HepG2 (cell line): ENCODE measurements around the gene CDH22. TPM values are rescaled to one million over a fixed set of nuclear protein-coding genes. Genes with fewer than 3 reads are reported as not detected.
A peak's percentile ranks its signal among the peaks of the same experiment; 100 is the strongest.

Experiments
- ATAC-seq: fragments of 200-7000 bp; cut with Tn5 transposase; 3 replicates; pipeline ENCODE4 v1.9.1; 2020; ENCODE audit warnings: mild to moderate bottlenecking, moderate library complexity
- BruUV-seq: library from RNA; stranded (reverse); fragments of 400-500 nt; replicated peaks from 2 replicates; lab custom pipeline; 2021; lab: Mats Ljungman, UMichigan
- CTCF ChIA-PET: fragments of 300-600 bp; formaldehyde crosslinking; extraction: SDS; loops from one replicate; lab custom pipeline; 2021; ENCODE audit warnings: low total read pairs, inconsistent platforms, low intra/inter-chr PET ratio; lab: Yijun Ruan, JAX
- POLR2A ChIA-PET: fragments of 350-600 bp; sonication (Branson Sonifier 250); formaldehyde crosslinking; loops from one replicate; lab custom pipeline; 2020; ENCODE audit warnings: antibody characterized with exemption, inconsistent platforms; lab: Yijun Ruan, JAX
- DNase-seq: peaks from one replicate; pipeline ENCODE4 v3.0.0-alpha.2; 2015; ENCODE audit warnings: low spot score
- FAIRE-seq: peaks from 3 replicates; lab custom pipeline; 2011; peaks lifted over from hg19 to GRCh38; lab: Jason Lieb, UNC
- H2AFZ ChIP-seq: one replicate; pipeline ENCODE4 v1.6.1; 2011; ENCODE audit warnings: low read length, inconsistent platforms
- H3K27ac ChIP-seq: fragments of 300-600 bp; 3 replicates; pipeline ENCODE4 v1.8.0; 2011; ENCODE audit warnings: mixed run types, mild to moderate bottlenecking, mixed read lengths, low read length, inconsistent platforms; ENCODE audit not compliant: insufficient read depth; ENCODE audit errors: extremely low read length
- H3K27me3 ChIP-seq, 2 experiments: fragments of 200-600 bp in 1 of 2; 2 replicates in 1 of 2; 3 replicates in 1 of 2; pipeline versions ENCODE4 v1.6.0 to v1.8.0; 2011; ENCODE audit warnings: low read length in 2 of 2, mild to moderate bottlenecking in 2 of 2, moderate library complexity in 2 of 2, inconsistent platforms in 1 of 2; ENCODE audit not compliant: insufficient read depth in 2 of 2, control insufficient read depth in 1 of 2
- H3K36me3 ChIP-seq, 2 experiments: fragments of 200-600 bp in 1 of 2; replicated peaks in 1 of 2; 2 replicates in 1 of 2; 3 replicates in 1 of 2; pipeline versions ENCODE4 v1.5.1 to v1.8.0; 2011; ENCODE audit warnings: low read length in 2 of 2, inconsistent platforms in 1 of 2; ENCODE audit not compliant: insufficient read depth in 2 of 2, control insufficient read depth in 1 of 2
- H3K4me1 ChIP-seq: 2 replicates; pipeline ENCODE4 v1.5.1; 2012; ENCODE audit warnings: low read length, inconsistent platforms; ENCODE audit not compliant: insufficient read depth
- H3K4me2 ChIP-seq: 2 replicates; pipeline ENCODE4 v1.6.0; 2011; ENCODE audit warnings: low read depth, low read length, inconsistent platforms
- H3K4me3 ChIP-seq, 3 experiments: fragments of 200-600 bp in 1 of 3; sonication (generic), shearing (Covaris generic) in 1 of 3; replicated peaks in 1 of 3; 2 replicates each; pipeline ENCODE4 v1.5.1; 2011 to 2016; ENCODE audit warnings: low read length in 3 of 3, inconsistent platforms in 2 of 3, low read depth in 2 of 3, mild to moderate bottlenecking in 2 of 3, control low read depth in 1 of 3, mixed read lengths in 1 of 3; ENCODE audit not compliant: insufficient read depth in 1 of 3
- H3K79me2 ChIP-seq: one replicate; pipeline ENCODE4 v1.6.1; 2011; ENCODE audit warnings: low read length, inconsistent platforms; ENCODE audit not compliant: insufficient read depth
- H3K9ac ChIP-seq: 2 replicates; pipeline ENCODE4 v1.6.0; 2011; ENCODE audit warnings: mild to moderate bottlenecking, low read depth, low read length, inconsistent platforms; ENCODE audit not compliant: insufficient read depth
- H3K9me3 ChIP-seq: 2 replicates; pipeline ENCODE4 v1.5.1; 2012; ENCODE audit warnings: mild to moderate bottlenecking, low read length
- H4K20me1 ChIP-seq: 2 replicates; pipeline ENCODE4 v1.6.0; 2011; ENCODE audit warnings: inconsistent platforms, mild to moderate bottlenecking, low read length, moderate library complexity; ENCODE audit not compliant: insufficient read depth
- ARNT ChIP-seq: fragments of 450-650 bp; IDR thresholded peaks from 2 replicates; pipeline ENCODE4 v1.6.1; 2017
- PAX8 ChIP-seq: sonication (generic); formaldehyde crosslinking; IDR thresholded peaks from 2 replicates; pipeline ENCODE4 v1.8.0; 2022; ENCODE audit warnings: mild to moderate bottlenecking, missing genetic modification reagents, borderline replicate concordance
- SOX6 ChIP-seq, 2 experiments: fragments of 450-650 bp in 1 of 2; sonication (generic) in 1 of 2; formaldehyde crosslinking in 1 of 2; IDR thresholded peaks; 2 replicates each; pipeline versions ENCODE4 v1.4.0 to v1.6.1; 2017 to 2020; ENCODE audit warnings: antibody characterized with exemption in 1 of 2, mild to moderate bottlenecking in 1 of 2, missing genetic modification reagents in 1 of 2
- SP140L ChIP-seq: sonication (generic); formaldehyde crosslinking; IDR thresholded peaks from 2 replicates; pipeline ENCODE4 v1.4.0; 2020; ENCODE audit warnings: missing genetic modification reagents, borderline replicate concordance
- SPEN ChIP-seq: sonication (generic); formaldehyde crosslinking; IDR thresholded peaks from 2 replicates; pipeline ENCODE4 v1.5.1; 2020; ENCODE audit warnings: low read depth, mild to moderate bottlenecking, missing genetic modification reagents
- ZNF563 ChIP-seq: sonication (generic); formaldehyde crosslinking; IDR thresholded peaks from 2 replicates; pipeline ENCODE4 v1.8.0; 2022; ENCODE audit warnings: mild to moderate bottlenecking, moderate library complexity, missing genetic modification reagents
- ZNF674 ChIP-seq: sonication (generic); formaldehyde crosslinking; IDR thresholded peaks from 2 replicates; pipeline ENCODE4 v1.5.0; 2020; ENCODE audit warnings: low read depth, mild to moderate bottlenecking, missing genetic modification reagents
- WGBS: methylation state at CpG from one replicate; pipeline ENCODE4 v1.1.6; 2017; ENCODE audit warnings: low lambda C conversion rate; 5-methylcytosine and 5-hydroxymethylcytosine counted together
- in situ Hi-C: cut with HindIII; loops from 2 replicates; pipeline ENCODE4 v1.10.0; 2017; ENCODE audit warnings: low pct_unique_long_range_greater_than_20kb; ENCODE audit not compliant: extremely low pct_ligation_motif_present
- intact Hi-C: fragments of 100-400 bp; cut with micrococcal nuclease; formaldehyde crosslinking; loops from one replicate; pipeline ENCODE4 v1.10.0; 2022; ENCODE audit not compliant: unreplicated experiment
- polyA plus RNA-seq, 8 experiments: library from polyadenylated mRNA; depleted of rRNA in 3 of 8; stranded (reverse) in 7 of 8; unstranded in 1 of 8; fragments of >200 nt; fragmentation: Illumina TruSeq in 4 of 8; extraction: Trizol in 4 of 8; gene quantifications; 2 replicates each; pipeline versions ENCODE4 v1.2.1 to v1.2.3, GENCODE V29; 2011 to 2016; ENCODE audit warnings: low read depth in 4 of 8, missing spikeins in 1 of 8, mixed read lengths in 1 of 8; ENCODE audit not compliant: insufficient read depth in 1 of 8
- total RNA-seq, 5 experiments: library from RNA; depleted of rRNA; stranded (reverse); fragments of >200 nt; fragmentation: Illumina TruSeq; extraction: Trizol; gene quantifications; 2 replicates each; pipeline ENCODE4 v1.2.3, GENCODE V29; 2016; ENCODE audit warnings: low read depth in 1 of 5
- TF ChIP-seq, protein P1 (sequence below): fragments of 450-650 bp; IDR thresholded peaks from 2 replicates; pipeline ENCODE4 v1.6.1; 2016
- TF ChIP-seq, protein P2 (sequence below): sonication (generic); formaldehyde crosslinking; IDR thresholded peaks from 2 replicates; pipeline ENCODE4 v1.5.0; 2020; ENCODE audit warnings: missing genetic modification reagents, mild to moderate bottlenecking, borderline replicate concordance

The CDH22 gene
- total and polyA plus RNA-seq, 2 of the 13 experiments (the other 11 are each of a cell fraction or from before 2014, with no cell fraction given), result not detected

DNA sequence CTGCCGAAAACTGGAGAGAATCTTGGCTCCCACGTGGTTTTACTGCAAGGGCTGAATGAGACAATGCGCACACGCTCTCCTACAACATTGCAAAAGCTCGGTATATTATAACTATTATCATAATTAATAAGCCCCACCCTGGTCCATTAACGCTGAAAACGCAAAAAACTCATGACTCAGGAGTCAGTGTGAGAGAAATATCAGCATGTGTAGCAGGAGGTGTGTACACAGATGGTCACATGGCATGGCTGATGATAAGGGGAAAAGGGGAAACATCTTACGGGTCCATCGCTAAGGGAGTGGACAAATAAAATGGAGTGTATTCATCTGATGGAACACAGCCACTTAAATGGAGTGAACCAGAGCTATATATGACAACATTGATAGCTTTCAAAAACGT, 29.2 kb downstream of the CDH22 start:
- no TSS peak for BruUV-seq
- Histone ChIP-seq H3K4me2 (no peak overlapping the region), H2AFZ (no peak overlapping the region), H3K9ac (no peak overlapping the region), H3K4me1 (no peaks in the 10 kb centered on the region; the same call in 1 of the 2 replicates), H3K9me3 (no peaks in the 10 kb centered on the region), H3K79me2 (no peaks in the 10 kb centered on the region), H3K36me3 (no peaks in the 10 kb centered on the region), H4K20me1 (no peaks in the 10 kb centered on the region), H3K27me3 (peaks cover 7 to 68% of the 10 kb centered on the region in 2 experiments; a peak in 4 of 5 replicates), H3K4me3 (no peak overlapping the region), H3K27ac (no peak overlapping the region)
- DNase-seq, result no peak
- ATAC-seq, result no peak
- FAIRE-seq, result no peak
- 22% methylated on average over 10 of the region's 10 CpGs for WGBS
- TF ChIP-seq ZNF674 (CRISPR knock-in tag) (no peak), ARNT (no peak)
- TF ChIP-seq, protein P1, sequence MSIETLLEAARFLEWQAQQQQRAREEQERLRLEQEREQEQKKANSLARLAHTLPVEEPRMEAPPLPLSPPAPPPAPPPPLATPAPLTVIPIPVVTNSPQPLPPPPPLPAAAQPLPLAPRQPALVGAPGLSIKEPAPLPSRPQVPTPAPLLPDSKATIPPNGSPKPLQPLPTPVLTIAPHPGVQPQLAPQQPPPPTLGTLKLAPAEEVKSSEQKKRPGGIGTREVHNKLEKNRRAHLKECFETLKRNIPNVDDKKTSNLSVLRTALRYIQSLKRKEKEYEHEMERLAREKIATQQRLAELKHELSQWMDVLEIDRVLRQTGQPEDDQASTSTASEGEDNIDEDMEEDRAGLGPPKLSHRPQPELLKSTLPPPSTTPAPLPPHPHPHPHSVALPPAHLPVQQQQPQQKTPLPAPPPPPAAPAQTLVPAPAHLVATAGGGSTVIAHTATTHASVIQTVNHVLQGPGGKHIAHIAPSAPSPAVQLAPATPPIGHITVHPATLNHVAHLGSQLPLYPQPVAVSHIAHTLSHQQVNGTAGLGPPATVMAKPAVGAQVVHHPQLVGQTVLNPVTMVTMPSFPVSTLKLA, result 0 out of 2 replicates have a peak, but pooled peaks have one; percentile 29
- POLR2A ChIA-PET, result no interaction called here
- intact Hi-C loops, result no loop called here
- CTCF ChIA-PET, result no interaction called here
- in situ Hi-C loops, result no loop called here

DNA sequence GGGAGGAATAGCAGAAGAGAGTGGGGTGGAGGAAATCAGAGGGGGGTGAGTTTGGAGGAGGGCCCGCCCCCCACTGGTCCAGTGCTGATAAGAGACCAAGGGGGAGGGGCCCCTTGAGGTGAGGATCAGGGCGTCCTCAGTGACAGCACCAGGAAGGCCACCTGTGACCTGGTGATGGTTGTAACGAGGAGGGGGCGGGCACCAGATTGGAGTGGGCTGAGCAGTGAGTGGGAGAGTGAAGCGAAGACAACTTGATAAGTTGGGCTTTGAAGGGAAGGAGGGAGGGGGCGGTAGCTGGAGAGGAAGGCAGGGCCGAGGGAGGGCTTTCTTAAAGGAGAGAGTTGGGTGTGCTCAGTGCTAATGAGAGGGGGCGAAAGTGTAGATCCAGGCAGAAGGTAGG, 30.7 kb downstream of the CDH22 start:
- Histone ChIP-seq H3K36me3 (no peaks in the 10 kb centered on the region), H3K4me2 (no peak overlapping the region), H3K27ac (no peak overlapping the region), H3K79me2 (no peaks in the 10 kb centered on the region), H3K4me1 (no peaks in the 10 kb centered on the region; the same call in 1 of the 2 replicates), H3K9ac (no peak overlapping the region), H3K9me3 (no peaks in the 10 kb centered on the region), H2AFZ (no peak overlapping the region), H3K27me3 (peaks cover 2 to 53% of the 10 kb centered on the region in 2 experiments; a peak in 3 of 5 replicates), H4K20me1 (no peaks in the 10 kb centered on the region), H3K4me3 (no peak overlapping the region)
- TF ChIP-seq PAX8 (CRISPR knock-in tag) (no peak), ZNF563 (0 out of 2 replicates have a peak, but pooled peaks have one; percentile 21), SOX6 (IDR thresholded peaks at IDR 0.05) (0 out of 2 replicates have a peak, but pooled peaks have one; percentile 42), SOX6 (CRISPR knock-in tag; IDR thresholded peaks at IDR 0.05) (no peak), SP140L (CRISPR knock-in tag) (no peak), SPEN (CRISPR knock-in tag) (no peak)
- TF ChIP-seq, protein P2, sequence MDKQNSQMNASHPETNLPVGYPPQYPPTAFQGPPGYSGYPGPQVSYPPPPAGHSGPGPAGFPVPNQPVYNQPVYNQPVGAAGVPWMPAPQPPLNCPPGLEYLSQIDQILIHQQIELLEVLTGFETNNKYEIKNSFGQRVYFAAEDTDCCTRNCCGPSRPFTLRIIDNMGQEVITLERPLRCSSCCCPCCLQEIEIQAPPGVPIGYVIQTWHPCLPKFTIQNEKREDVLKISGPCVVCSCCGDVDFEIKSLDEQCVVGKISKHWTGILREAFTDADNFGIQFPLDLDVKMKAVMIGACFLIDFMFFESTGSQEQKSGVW (CRISPR knock-in tag), result no peak
- TF ChIP-seq, protein P1, result no peak
- in situ Hi-C loops, result no loop called here
- 11% methylated on average over 8 of the region's 8 CpGs for WGBS
- FAIRE-seq, result no peak
- CTCF ChIA-PET, result no interaction called here
- ATAC-seq, result no peak
- intact Hi-C loops, result no loop called here
- no TSS peak for BruUV-seq
- POLR2A ChIA-PET, result no interaction called here
- no peak for DNase-seq
